MCF 10A (cell line): ENCODE data around the gene TNFRSF12A. TPM values are rescaled to one million over a fixed set of nuclear protein-coding genes. Genes with fewer than 3 reads are reported as not detected.

Experiments
- BruUV-seq: library from RNA; stranded (reverse); fragments of 400-500 nt; replicated peaks from 2 replicates; lab custom pipeline; 2021; lab: Mats Ljungman, UMichigan
- CTCF ChIA-PET: fragments of 300-600 bp; sonication (Branson Sonifier 250); formaldehyde crosslinking; extraction: SDS; loops from one replicate; lab custom pipeline; 2021; ENCODE audit warnings: antibody characterized with exemption, inconsistent platforms; lab: Yijun Ruan, JAX
- POLR2A ChIA-PET: fragments of 300-600, 350-650 bp; sonication (Branson Sonifier 250); formaldehyde crosslinking; extraction: SDS; loops from one replicate; lab custom pipeline; 2020; ENCODE audit warnings: antibody characterized with exemption, inconsistent platforms; lab: Yijun Ruan, JAX
- DNase-seq: peaks from one replicate; pipeline ENCODE4 v3.0.0-alpha.2; 2018; ENCODE audit not compliant: unreplicated experiment
- H3K27ac Mint-ChIP-seq: one replicate; pipeline ENCODE4 v1.8.0; 2022; ENCODE audit warnings: mild to moderate bottlenecking, low read depth, mixed read lengths; ENCODE audit not compliant: unreplicated experiment
- H3K27me3 Mint-ChIP-seq: one replicate; pipeline ENCODE4 v1.8.0; 2022; ENCODE audit warnings: mixed read lengths; ENCODE audit not compliant: insufficient read depth, unreplicated experiment
- H3K36me3 Mint-ChIP-seq: one replicate; pipeline ENCODE4 v1.8.0; 2022; ENCODE audit warnings: mild to moderate bottlenecking, moderate library complexity, mixed read lengths; ENCODE audit not compliant: insufficient read depth, unreplicated experiment
- H3K4me1 Mint-ChIP-seq: one replicate; pipeline ENCODE4 v1.8.0; 2022; ENCODE audit warnings: mixed read lengths; ENCODE audit not compliant: insufficient read depth, unreplicated experiment
- H3K4me3 Mint-ChIP-seq: one replicate; pipeline ENCODE4 v1.8.0; 2022; ENCODE audit warnings: mild to moderate bottlenecking, moderate library complexity, mixed read lengths; ENCODE audit not compliant: unreplicated experiment
- H3K9me3 Mint-ChIP-seq: one replicate; pipeline ENCODE4 v1.8.0; 2022; ENCODE audit warnings: mixed read lengths; ENCODE audit not compliant: unreplicated experiment
- intact Hi-C: fragments of 100-400 bp; cut with micrococcal nuclease; formaldehyde crosslinking; loops from 2 replicates; pipeline ENCODE4 v1.14.1; 2022
- total RNA-seq: library from RNA; stranded (reverse); gene quantifications from 2 replicates; pipeline ENCODE4 v1.2.3, GENCODE V29; 2022
- TF ChIP-seq, protein P1 (sequence below): fragments of 200-600 bp; IDR thresholded peaks from one replicate; pipeline ENCODE4 v1.8.0; 2022; ENCODE audit warnings: antibody characterized with exemption, mild to moderate bottlenecking; ENCODE audit not compliant: unreplicated experiment

The TNFRSF12A gene
- total RNA-seq, 1 experiment from 2014 or later: 641 TPM

DNA sequence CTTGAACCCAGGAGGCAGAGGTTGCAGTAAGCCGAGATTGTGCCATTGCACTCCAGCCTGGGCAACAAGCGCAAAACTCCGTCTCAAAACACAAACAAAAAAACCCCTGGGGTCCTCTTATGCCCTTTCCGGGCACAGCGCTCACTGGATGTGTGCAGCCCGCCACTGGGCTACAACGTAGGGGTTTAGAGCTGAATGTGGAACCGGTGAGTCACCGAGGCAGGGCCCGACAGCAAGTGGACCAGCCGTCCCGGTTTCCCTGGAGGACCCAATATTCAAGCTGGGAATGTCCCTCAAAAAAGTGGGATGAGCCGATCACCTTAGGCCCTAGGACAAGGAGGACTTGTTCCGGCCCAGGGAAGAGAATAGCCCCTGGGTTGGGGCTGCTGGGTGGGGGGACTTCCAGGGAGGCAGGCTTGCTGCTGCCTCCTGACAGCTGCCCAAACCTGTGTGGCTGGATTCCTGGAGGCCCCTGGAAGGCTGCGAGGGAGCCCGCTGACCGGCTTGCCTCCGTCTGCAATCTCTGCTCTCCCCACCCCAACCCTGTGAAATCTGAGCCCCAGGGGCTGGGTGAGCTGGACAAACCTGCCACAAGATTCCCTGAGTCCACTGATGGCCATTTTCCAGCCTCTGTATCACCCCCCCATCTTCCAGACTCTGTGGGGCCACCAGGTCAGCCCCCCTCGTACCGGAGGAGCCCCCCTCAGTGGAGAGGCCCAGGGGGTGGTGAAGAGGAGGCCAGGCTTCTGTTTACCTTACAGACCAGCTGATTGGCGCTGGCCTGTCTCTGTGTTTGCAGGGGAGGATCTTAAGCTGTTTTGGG is 10.4 kb upstream of the TNFRSF12A start:
- no peaks in the 10 kb centered on the region for H3K4me1 Mint-ChIP-seq
- intact Hi-C loops: no loop called here
- no peak overlapping the region for H3K4me3 Mint-ChIP-seq
- no peaks in the 10 kb centered on the region for H3K36me3 Mint-ChIP-seq
- no TSS peak for BruUV-seq
- no peak for DNase-seq
- no peaks in the 10 kb centered on the region for H3K27me3 Mint-ChIP-seq
- ChIA-PET CTCF (interaction anchor here (0.6 to 1.7 kb wide), 4 partner anchors 11 to 245 kb away, joined by 3 to 10 read pairs (median 4); partner anchors contain the start of gene TNFRSF12A), POLR2A (no interaction called here)
- no peak overlapping the region for H3K27ac Mint-ChIP-seq
- TF ChIP-seq, protein P1, sequence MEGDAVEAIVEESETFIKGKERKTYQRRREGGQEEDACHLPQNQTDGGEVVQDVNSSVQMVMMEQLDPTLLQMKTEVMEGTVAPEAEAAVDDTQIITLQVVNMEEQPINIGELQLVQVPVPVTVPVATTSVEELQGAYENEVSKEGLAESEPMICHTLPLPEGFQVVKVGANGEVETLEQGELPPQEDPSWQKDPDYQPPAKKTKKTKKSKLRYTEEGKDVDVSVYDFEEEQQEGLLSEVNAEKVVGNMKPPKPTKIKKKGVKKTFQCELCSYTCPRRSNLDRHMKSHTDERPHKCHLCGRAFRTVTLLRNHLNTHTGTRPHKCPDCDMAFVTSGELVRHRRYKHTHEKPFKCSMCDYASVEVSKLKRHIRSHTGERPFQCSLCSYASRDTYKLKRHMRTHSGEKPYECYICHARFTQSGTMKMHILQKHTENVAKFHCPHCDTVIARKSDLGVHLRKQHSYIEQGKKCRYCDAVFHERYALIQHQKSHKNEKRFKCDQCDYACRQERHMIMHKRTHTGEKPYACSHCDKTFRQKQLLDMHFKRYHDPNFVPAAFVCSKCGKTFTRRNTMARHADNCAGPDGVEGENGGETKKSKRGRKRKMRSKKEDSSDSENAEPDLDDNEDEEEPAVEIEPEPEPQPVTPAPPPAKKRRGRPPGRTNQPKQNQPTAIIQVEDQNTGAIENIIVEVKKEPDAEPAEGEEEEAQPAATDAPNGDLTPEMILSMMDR: no peak
- no peaks in the 10 kb centered on the region for H3K9me3 Mint-ChIP-seq

DNA sequence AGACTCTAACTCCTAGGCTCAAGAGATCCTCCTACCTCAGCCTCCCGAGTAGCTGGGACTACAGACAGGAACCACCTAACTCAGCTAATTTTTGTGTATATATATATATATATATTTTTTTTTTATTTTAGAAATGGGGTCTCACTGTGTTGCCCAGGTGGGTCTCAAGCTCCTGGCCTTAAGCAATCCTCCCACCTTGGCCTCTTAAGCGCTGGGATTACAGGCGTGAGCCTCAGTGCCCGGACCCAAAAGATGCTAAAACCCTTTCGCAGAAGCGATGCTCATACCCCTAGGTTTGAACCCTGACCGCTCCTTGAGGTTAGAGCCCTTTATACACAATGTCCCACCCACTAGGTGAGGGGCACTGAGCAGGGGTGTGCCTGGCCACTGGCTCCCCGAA is 9.7 kb upstream of the TNFRSF12A start:
- TF ChIP-seq, protein P1: no peak
- CTCF ChIA-PET: interaction anchor here (1.7 kb wide), 1 partner anchor 17 kb away, joined by 10 read pairs; no protein-coding TSS in a partner anchor
- Mint-ChIP-seq H3K27me3 (no peaks in the 10 kb centered on the region), H3K27ac (no peak overlapping the region), H3K4me3 (no peak overlapping the region), H3K36me3 (no peaks in the 10 kb centered on the region), H3K9me3 (no peaks in the 10 kb centered on the region), H3K4me1 (no peaks in the 10 kb centered on the region)
- POLR2A ChIA-PET: no interaction called here
- no peak for DNase-seq
- intact Hi-C loops: no loop called here
- no TSS peak for BruUV-seq

DNA sequence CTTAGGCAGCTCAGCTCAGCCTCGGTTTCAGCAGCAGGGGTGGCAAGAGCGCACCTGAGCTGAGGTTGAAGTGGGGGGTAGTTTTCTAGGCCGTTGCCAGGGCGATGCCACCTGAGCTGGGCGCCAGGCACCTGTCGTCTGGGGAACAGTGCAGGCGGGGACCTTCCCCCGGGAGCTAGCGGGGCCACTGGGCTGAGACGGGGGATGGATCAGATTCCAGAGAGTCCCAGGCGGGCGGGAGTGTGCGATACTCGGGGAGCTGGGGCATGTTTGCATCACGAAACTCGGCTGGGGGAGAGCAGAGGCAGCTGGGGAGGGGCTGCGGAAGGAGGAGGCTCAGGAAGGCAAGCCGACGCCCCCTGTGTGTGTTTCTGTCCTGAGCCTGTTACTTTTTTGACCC is 7.9 kb upstream of the TNFRSF12A start:
- Mint-ChIP-seq H3K36me3 (no peaks in the 10 kb centered on the region), H3K4me1 (no peaks in the 10 kb centered on the region), H3K27ac (no peak overlapping the region), H3K27me3 (no peaks in the 10 kb centered on the region), H3K4me3 (no peak overlapping the region), H3K9me3 (no peaks in the 10 kb centered on the region)
- no peak for DNase-seq
- TF ChIP-seq, protein P1: no peak
- intact Hi-C loops: no loop called here
- CTCF ChIA-PET: interaction anchor here (0.6 to 1.4 kb wide), 4 partner anchors 15 to 28 kb away, joined by 3 to 5 read pairs (median 4); no protein-coding TSS in a partner anchor
- POLR2A ChIA-PET: no interaction called here
- BruUV-seq: no TSS peak

DNA sequence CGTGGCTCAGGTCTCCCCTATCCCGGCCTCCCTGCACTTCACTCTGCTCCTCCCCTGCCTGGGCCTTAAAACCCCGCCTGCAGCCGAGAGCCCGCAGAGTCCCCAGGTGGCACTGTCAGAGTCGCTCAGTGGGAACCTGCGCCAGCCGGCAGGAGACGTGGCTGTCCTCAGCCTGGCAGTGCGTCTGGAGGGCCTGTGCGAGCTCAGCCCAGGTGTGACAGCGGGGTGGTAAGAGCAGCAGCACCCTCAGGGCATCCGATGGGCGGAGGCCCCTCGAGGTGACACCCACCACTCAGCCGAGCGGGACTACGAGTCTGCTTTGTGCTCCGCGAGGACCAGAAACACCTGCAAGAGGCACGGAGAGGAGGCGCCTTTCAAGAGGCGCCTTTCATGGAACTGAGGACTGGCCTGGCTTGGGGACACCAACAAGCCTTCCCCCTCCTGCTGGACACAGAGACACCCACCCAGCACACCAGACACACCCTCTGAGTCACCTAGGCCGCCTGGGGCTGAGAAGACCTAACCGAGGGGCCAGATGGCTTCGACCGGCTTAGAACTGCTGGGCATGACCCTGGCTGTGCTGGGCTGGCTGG is 7.2 kb upstream of the TNFRSF12A start, which contains the start of gene CLDN9:
CLDN9 (plus strand) TSS at position 96 of the 593 bp plus-strand sequence; CDS start at position 536, 440 bp downstream.
- Mint-ChIP-seq H3K4me3 (no peak within 1 kb of the TSS), H3K27ac (no peak within 1 kb of the TSS), H3K9me3 (no peaks in the 10 kb centered on the region), H3K36me3 (no peaks in the 10 kb centered on the region), H3K4me1 (no peaks in the 10 kb centered on the region), H3K27me3 (no peaks in the 10 kb centered on the region)
- TF ChIP-seq, protein P1: no peak
- ChIA-PET CTCF (interaction anchor here (1.2 kb wide), 1 partner anchor 15 kb away, joined by 5 read pairs; no protein-coding TSS in a partner anchor), POLR2A (interaction anchor here (0.6 kb wide), 1 partner anchor 255 kb away, joined by 3 read pairs; no protein-coding TSS in a partner anchor)
- no peak for DNase-seq
- intact Hi-C loops: no loop called here
- no TSS peak for BruUV-seq
